NCI-H2029 (cell line): ENCODE measurements around the gene FGF3.
"Not testable (repeated sequence)": the region's sequence is repeated elsewhere in the genome, so short reads cannot be mapped to it uniquely, and the experiment has no call there.

Source experiments
- DNase-seq: peaks from one replicate; lab custom pipeline; 2025; lab: John Stamatoyannopoulos, UW

FGF3 gene

GRCh38 chr11:69773626-69774353, 45.4 kb downstream of the FGF3 start:
- no peak for DNase-seq

DNA sequence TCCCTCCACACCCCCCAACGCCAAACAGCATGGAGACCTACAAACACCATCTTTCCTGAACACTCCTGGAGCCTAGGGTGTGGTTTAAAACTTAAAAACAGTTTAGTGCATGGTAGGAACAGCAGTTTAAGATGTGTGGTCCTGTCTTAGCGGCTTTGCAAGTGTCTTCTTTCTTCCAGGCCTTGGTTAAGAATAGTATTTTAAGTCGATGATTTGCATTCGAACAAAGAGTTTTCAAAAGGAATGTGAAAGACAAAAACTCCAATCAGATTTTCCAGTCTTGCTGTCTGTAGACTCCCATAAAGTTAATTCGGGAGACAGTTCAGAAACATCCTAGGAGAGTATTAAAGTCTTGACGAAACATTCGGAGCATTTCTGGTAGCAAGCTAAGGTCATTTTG, 47.8 kb downstream of the FGF3 start:
- DNase-seq = no peak

DNA sequence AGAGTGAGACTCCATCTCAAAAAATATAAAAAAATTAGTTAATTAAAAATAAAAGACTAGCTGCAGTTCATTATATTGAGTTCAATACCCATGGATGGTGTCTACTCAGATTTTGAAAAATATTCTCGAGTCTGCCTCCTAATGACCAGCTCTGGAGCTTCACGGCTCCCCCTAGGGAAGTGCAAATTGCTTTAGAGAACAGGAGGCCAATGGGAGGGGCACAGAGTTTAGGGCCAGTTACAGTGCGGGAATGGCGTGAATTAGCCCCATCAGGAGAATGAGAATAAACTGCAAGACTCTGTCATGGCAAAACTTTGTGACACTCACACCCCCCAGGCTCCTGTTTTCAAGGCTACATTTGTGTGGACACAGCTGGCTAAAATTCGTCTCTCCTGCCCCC, 48.7 kb downstream of the FGF3 start:
- DNase-seq = no peak

DNA sequence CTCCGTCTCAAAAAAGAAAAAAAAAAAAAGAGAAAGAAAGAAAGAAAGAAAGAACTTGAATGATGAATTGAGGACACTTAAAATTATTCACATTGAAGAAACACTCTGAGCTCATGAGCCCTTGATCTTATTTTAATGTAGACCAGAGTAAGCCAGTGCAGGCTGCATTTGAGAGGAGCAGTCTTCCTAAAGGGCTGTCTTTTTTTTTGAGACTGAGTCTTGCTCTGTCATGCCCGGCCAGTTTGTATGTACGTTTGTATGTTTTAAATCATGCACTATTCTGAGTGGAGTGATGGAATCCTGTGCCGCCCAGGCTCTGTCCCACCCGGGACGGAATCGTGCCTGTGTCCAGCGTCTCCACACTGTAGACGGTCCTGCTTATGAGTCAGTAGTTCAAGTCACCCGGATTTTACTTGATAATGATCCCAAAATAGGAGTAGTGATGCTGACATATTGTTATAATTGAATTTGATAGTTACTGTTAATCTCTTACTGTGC, 53.7 kb downstream of the FGF3 start:
- no peak for DNase-seq

- DNase-seq = not testable (repeated sequence)
Measured at GRCh38 chr11:69764918-69765317, 54.3 kb downstream of the FGF3 start.

GRCh38 chr11:69760319-69760718, 58.9 kb downstream of the FGF3 start:
- DNase-seq = no peak
